ENCODE results near the gene MRPL1.

MRPL1 gene

DNA sequence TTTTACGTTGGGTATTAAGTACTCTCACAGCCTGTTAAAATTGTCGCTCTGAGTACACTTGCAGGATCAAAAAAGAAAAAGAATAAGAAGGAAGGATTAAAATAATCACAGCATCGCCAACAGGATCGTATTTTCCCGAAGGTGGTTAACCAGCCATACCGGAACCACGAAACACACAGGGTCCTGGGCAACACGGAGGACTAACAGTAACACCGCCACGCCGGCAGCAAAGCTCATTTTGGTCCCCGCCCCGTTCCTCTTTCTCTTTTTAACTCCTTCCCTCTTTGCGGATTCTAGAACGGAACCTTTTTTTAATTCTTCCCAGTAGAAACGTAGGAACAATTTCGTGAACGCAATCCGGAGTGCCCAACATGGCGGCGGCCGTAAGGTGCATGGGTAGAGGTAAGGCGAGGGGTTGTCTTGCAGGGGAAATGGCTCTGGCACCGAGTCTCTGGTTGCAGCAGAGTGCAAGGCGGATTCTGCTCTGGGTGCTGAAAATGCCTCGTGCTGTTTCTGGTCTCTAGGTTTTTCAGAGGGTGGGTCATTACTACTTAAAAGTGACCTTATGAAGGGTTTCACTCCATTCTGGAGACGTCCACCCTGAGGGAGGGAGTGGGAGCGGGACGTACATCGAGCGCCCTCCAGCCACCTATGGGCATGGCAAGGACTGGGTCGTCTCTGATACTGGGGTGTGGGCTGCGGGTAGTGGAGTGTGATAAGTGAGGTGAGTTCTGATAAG, at the start of gene MRPL1:
Gene MRPL1, plus strand, starts transcription at position 353 of the 739 bp plus-strand sequence. Its CDS starts 19 bp downstream, at position 372.
- peak; percentile 68 to 81 for DNase-seq (ENCODE audit: low read depth in 2 of 2)

DNA sequence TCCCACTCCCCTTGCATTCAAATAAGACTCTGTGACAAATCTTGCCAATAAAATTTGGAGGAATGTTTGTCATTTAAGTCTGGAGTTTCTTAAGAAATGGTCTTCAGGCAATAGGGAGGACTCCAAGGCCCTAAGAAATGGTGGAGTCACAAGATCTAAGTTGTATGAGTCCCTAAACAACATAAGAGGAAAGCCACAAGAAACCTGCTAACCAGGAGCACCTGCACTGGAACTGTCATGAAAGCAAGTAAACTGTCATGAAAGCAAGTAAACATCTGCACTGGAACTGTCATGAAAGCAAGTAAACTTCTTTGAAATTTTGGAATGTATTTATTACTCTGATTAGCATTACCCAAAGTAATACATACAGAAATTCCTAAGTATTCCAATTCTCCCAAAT, 47.0 kb upstream of the MRPL1 start:
- no peak for DNase-seq (ENCODE audit: low read depth in 2 of 2)

DNA sequence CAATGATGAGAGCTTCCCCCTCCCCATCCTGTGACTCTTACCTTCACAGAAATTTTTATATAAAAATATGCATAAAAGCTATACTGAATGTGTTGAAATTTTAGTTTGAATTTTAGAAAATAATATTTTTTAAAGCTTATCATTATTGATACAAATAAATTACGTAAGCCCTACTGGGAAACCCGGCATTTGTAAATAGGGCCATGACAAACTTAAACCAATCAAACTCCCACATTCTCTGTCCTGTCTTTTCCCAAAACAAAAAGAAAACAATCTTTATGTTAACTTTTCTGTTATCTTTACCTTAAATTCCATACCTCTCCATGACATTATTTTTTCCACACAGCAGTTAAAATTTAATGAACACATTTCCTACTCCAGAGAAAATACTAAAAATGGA, 46.1 kb upstream of the MRPL1 start:
- no peak for DNase-seq (ENCODE audit: low read depth in 2 of 2)

DNA sequence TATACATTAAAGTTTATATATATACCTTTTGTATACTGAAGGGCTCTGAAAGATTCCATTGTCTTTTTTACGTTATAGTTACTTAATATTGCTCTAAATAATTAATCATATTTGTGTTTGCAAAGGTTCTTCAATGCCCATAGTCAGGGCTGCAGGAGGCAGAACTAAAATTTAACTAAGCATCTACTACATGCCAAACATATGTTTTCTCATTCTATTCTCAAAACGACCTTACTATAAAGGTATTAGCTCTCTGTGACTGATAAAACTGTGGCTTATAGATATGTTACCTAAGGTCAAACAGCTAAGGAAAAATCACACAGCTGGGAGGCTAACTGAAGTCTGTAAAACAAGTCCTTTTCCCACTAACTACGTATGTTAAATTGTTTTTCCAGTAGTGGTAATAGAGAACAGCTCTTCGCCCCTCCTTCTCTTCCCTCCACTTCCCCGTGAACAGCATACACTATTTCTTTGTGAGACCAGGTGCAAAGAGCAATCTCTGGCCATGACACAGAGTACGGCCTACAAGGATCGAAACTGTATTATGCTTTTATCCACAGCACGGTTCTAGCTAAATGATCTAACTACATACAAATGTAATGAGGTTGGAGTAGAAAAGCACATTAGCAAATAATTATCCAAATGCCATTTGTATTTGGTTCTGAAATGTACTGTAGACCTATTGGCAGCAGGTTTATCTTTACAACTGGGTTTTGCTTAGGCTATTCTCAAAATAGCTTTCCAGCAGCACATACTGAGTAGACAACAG, 45.1 kb upstream of the MRPL1 start:
- DNase-seq (ENCODE audit: low read depth in 2 of 2): no peak

DNA sequence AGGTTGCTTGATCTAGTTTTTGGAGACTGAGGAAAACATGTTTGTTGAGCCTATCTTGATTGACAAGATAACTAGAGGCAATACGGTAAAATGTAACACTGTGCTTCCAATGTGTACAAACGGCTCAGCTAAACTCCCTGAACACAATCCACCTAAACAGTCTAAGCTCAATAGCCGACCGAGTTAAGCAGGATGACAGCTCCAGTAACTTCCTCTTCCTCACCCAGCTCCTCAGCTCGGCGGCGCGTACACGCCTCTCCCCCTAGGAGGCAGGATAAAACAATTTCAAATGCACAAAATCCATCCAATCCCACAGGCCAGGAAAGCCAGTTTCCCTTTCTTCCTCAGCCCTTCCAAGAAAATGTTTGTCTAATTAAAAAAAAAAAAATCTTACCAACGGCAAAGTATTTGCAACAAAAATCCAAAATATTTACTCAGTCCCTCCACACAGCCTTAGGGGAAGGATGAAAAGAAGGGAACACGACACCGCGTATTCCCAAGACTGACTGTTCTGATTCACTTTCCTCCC, 44.5 kb upstream of the MRPL1 start:
- peak in 1 of 2 donors; percentile 19 for DNase-seq (ENCODE audit: low read depth in 2 of 2)

DNA sequence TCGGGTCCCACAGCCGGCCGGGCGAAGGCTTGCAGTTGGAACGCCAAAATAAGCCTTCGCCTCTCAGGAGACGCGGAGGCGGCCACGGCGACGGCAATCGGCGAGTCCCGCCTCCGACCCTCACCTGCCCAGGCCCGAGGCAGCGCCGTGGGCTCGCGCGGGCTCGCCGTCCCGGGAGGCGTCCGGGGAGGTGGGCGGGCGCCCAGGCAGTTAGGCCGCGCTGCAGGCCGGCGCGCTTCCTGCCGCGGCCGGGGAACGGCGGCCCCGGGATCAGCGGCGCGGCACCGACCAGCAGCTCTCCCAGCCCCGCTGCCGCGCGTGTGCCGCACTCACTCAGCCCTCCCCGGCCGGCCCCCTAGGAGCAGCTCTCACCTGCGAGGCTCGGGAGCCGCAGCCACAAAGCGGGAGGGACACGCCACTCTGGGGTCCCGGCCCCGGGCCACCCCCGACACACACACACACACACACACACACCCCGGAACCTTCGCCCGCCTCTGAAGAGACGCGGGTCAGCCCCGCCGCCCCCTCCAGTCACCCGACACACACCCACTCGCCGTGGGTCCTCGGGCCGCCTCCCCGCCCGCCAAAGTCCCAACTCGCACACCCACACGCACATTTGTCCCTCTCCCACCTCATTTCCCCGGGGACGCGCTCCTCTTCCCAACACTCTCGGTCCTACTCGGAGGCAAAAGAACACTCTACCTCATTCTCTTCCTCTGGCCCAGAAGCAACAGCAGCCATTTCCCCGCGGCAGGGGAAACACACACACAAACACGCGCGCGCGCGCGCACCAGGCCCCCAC, 43.8 kb upstream of the MRPL1 start, which contains the start of gene CNOT6L:
Gene CNOT6L, minus strand, starts transcription at position 767 of the 802 bp plus-strand sequence. Its CDS starts 60 bp downstream, at position 707.
- DNase-seq (ENCODE audit: low read depth in 2 of 2): peak; percentile 71 to 73

DNA sequence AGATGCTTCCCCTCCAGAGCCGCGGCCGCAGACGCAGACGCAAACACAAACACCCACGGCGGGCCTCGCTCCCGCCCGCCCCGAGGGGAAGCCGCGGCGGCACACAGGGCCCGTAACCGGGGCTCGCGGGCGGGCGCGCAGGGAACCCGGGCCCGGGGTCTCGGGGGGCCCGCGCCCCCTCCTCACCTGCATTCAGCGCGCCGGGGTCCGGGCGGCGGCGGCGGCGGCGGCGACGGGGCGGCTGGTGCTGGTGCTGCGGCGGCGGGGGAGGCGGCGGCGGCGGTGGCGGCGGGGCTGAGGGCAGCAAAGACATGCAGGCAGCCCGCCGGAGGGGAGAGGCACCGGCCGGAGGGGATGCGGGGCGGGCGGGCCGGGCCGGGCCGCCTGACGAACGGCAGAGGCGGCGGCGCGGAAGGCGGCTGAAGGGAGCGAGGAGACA, 43.2 kb upstream of the MRPL1 start:
- no peak for DNase-seq (ENCODE audit: low read depth in 2 of 2)

DNA sequence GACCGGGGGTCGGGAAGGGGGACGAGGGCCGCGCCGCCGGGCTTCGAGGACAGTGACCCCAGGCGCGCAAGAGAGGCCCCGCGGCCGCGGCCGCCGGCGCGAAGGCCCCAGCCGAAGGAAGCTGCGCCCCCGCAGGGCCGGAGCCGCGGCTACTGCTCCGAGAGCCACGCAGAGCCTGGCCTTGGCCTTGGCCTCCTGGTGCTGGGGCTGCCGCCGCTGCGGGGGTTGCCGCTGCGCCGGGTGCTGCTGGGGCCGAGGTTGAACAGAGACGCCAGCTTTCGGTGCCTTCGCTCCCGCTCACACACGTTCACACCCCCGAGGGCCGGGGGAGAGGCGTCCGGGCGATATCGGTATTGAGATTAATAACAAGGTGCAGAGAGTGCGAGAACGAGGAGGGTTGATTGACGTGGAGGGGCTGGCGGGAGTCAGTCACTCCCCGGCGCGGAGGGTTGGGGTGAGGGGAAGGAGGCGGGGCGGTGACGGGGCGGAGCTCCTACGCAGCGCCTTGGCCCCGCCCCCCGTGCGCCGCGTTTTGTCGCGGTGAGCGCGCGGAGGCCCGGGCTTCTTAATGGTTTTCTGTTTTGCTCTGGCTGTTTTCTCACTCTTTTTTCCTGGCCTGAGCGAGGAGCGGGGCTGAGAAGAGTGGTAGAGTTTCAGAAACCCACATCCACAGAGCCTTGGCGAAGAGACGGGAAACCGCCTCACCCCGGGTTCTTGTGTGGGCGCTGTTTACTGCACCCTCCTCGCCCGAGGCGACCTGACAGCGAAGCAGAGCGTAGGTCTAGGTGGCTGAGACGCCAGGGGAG, 42.6 kb upstream of the MRPL1 start:
- DNase-seq (ENCODE audit: low read depth in 2 of 2): peak; percentile 92 to 96

DNA sequence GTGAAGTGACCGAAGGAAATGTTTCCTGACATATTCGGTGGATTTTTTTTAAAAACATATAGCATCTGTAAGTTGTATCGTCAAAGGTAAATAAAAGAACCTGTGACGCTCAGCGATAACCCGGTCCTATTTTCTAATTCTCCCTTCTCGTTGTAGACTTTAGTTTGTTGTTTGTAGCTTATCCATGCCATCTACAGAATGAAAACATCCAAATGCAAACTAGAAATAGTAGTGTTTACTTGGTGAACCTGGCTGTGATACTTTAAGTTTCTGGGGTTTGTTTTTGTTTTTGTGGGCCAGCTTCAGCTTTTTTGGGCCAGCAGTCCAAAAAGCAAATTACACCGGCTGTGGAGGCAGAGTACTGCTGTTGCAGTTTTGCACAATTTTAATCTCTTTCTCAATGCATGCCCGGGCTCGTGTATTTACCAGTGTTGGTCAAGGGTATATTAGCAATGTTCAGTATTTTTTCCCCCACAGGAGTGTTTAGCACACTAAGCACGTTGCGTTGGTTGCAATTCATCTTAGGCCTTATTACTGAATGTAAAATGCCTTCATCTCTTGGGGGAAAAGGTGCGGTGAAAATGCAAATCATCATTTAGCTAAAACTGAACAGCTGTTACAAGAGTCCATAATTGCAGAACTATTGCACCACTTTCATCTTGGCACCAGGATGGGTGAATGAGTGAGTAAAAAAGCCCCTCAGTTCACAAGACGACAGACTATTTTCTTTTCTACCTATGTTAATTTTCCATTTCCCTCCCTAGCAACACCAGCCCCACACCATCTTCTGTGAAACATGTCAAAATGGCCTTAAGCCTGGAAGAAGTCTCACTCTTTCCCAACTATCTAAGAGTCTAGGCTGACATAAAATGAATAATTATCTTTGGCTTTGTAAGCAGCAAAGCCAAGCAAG, 41.7 kb upstream of the MRPL1 start:
- DNase-seq (ENCODE audit: low read depth in 2 of 2): no peak

DNA sequence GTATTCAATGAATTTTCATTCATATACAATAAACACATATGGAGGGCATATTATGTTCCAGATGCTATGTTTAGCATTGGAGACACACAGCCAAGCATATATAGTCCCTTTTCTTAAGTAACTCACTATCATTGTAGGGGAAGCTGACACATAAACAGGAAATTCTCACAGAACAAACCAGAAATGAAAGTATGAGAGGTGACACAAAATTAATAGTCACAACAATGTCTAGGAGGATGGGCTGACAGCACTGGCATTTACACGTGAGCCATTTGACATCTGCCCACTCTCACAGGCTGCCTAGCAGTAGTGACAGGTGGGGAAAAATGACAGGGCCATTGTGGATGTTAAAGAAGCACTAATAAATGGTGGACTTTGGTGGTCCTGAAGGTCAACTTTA, 40.9 kb upstream of the MRPL1 start:
- peak; percentile 5 to 28 for DNase-seq (ENCODE audit: low read depth in 2 of 2)

DNA sequence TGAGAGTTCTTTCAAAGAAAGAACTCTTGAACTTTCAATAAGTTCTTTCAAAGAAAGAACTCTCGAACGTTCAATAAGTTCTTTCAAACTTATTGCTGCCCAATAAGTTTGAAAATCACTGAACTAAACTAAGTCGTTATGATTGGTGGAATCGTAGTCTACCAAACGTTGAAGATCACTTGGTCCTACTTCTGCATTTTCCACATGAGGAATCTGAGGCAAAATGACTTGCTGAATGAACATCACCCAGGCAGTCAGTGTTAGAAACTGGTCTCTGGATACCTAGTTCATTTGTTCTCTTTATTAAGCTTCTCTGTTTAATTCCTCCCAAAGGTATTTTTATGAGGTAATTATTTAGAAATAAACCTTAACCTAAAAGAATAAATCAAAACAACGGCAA, 36.4 kb upstream of the MRPL1 start:
- no peak for DNase-seq (ENCODE audit: low read depth in 2 of 2)

DNA sequence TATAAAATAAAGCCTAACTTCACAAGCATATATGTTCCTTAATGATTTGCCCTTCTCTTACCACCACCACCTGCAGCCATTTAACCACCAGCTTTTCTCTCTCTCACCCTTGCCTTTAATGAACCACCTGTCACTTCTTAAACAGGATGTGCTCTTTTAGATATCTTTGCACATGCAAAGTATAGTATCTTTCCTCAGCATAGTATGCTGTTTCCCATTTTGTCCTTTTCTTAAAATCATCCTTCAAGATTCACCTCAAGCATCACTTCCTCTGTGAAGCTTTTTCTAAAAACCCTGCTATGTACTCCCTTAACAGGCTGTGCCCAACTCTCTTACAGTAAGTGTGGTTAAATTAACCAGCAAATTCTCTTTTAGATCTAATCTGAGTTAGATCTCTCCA, 35.3 kb upstream of the MRPL1 start:
- no peak for DNase-seq (ENCODE audit: low read depth in 2 of 2)

DNA sequence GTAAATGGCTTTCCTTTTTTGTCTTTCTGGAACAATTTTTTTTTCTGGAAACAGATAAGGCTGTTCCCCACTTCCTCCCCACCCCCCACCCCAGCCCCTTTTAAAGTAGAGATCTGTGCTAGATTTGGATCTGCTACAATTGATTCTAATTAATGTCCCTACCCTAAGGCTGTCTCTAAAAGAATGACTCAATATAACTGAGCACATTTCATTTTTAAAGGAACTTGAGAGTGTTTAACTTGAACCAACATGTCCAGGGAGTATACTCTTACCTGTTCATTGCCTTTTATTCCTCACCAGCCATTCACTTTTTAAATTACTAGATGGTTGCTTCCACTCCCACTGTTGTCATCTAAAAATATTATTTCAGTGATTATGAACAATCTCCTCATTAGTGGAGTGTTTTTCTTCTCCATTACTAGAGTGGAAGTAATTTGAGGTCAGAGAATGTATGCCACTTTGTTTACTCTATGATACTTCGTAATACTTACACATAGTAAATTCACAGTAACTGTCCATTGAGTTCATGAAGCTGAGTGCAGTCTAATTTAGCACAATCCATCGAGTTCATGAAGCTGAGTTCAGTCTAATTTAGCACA, 29.4 kb upstream of the MRPL1 start:
- DNase-seq (ENCODE audit: low read depth in 2 of 2): no peak

DNA sequence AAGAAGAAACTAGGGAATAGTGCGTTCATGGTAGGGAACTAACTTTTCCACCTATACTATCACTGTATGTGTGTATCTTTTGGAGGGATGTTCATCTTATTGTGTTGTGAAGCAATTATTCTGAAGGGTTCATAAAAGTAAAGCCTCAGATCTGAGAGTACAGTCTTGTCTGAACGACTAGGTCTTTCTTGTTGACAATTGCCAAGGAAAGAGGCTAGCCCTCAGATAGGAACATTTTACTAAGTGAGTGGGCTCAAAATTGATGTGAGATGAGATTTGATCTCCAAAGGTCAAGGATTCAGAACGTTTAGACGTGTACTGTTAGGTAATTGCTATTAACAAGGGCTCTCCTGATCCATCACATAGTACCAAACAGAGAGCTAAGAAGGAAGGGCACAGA, 28.2 kb upstream of the MRPL1 start:
- DNase-seq (ENCODE audit: low read depth in 2 of 2): no peak

DNA sequence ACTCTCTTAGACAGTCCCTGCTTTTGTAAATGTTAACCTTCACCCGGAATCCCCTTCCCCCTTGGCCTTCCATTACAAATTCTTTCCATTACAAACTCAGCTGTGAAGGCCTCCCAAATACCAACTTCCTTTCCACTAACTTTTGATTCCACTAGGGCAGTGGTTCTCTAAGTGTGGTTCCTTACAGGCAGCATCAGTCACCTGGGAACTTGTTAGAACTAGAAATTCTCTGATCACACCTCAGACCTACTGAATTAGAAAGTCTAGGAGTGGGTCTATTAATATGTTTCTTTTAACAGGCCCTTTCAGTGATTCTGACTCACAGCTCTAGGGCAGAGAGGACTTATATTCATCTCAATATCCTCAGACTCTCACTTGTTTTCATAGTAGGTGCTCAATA, 19.0 kb upstream of the MRPL1 start:
- no peak for DNase-seq (ENCODE audit: low read depth in 2 of 2)

DNA sequence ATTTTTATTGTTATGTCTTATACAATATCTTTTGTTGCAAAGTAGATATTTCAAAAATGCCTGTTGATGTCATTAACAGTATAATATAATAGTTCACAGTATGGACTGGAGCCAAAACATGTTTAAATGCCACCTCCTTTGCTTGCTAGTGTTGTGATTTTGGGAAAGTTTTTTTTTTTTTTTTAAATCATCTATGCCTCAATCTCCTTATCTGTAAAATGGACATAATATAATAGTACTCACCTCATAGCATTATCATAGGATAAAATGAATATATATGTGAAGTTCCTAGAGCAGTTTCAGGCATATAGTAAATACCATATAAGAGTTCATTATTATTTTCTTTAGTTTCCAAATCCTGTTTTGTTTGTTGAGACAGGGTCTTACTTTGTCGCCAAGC, 18.3 kb upstream of the MRPL1 start:
- DNase-seq (ENCODE audit: low read depth in 2 of 2): no peak

DNA sequence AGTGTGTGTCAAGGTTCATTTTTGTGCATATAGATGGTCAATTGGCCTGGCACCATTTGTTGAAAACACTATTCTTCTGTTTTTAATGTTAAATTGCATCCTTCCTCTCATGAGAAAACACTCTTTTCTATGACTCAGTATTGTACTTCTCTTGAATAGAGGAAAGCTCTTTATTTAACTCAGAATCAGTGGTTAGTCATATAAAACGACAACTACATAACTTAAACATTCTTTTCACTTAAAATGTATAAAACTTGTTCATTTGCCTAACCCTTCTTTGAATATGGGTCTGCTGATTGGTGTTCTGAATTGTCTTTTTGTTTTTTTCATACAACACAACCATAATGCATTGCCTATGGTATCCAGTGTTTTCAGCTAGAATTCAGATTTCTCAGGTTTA, 17.2 kb upstream of the MRPL1 start:
- DNase-seq (ENCODE audit: low read depth in 2 of 2): no peak

DNA sequence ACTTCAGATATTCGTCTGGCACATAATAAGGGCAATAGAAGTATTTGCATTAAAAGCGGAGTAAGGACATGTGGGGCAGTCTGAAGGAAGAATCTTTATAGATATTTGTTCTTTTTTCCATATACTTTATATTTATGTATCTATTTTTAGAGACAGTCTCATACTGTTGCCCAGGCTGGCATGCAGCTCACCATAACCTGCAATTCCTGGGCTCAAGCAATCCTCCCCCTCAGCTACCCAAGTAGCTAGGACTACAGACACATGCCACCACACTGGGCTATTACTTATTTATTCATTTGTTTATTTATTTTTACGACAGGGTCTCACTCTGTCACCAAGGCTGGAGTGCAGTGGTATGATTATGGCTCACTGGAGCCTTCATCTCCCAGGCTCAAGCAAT, 16.7 kb upstream of the MRPL1 start:
- no peak for DNase-seq (ENCODE audit: low read depth in 2 of 2)

DNA sequence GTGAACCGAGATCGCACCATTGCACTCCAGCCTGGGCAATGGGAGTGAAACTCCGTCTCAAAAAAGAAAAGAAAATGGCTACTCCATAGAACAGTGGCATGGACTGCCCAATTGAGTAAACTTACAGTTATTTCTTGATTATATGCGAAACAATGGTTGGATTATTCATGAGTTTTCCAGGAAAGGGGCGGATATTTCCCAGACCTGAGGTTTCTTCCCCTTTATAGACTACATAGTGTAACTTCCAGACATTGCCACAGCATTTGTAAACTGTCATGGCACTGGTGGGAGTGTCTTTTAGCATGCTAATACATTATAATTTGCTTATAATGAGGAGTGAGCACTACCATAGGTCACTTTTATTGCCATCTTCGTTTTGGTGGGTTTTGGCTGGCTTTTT, 14.1 kb upstream of the MRPL1 start:
- no peak for DNase-seq (ENCODE audit: low read depth in 2 of 2)

Data from stimulated activated CD4-positive, alpha-beta T cell treated with anti-CD3 and anti-CD28 coated beads, Interleukin-1b, Interleukin-23, amount 100 ng/mL, for 4 hours (primary cell).